ENCODE data around the gene SRSF5. TPM values are rescaled to one million over a fixed set of nuclear protein-coding genes. Genes with fewer than 3 reads are reported as not detected.

Gene SRSF5
- total and polyA plus RNA-seq, 2 of the 13 experiments (the other 11 are each of a cell fraction or from before 2014, with no cell fraction given): 189 to 277 TPM

DNA sequence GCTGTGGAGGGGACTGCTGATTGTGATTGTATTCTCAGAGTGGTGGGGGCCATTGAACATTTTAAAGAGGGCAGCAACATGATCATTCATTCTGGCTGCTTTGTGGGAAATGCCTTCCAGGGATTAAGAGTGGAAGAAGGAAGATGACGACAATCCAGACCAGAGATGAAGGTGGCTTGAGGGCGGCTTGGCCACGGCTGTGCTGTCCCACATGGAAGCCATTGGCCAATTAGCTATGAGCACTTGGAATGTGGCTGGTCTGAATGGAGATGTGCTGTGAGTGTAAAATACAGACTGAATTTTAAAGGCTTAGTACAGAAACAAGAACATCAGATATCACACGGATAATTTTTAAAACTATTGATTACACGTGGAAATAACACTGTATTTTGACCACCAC, 49.3 kb downstream of the SRSF5 start:
- DNase-seq (ENCODE audit: low spot score): no peak
- no TSS peak for BruUV-seq (replicated peaks)
- peaks cover 37% of the 10 kb centered on the region for H3K4me1 ChIP-seq (ENCODE audit: insufficient read depth, low read length)
- H3K4me2 ChIP-seq (ENCODE audit: low read depth, low read length): no peak overlapping the region
- ATAC-seq: no peak
- TF ChIP-seq CAMTA2 (CRISPR knock-in tag; IDR thresholded peaks at IDR 0.05; ENCODE audit: borderline replicate concordance): no peak
- no peak for TF ChIP-seq ZNF264 (CRISPR knock-in tag; IDR thresholded peaks at IDR 0.05)
- no peak for TF ChIP-seq ZKSCAN8 (CRISPR knock-in tag; IDR thresholded peaks at IDR 0.05; ENCODE audit: borderline replicate concordance)
- TF ChIP-seq NBN (conservative IDR thresholded peaks at IDR 0.05): no peak
- TF ChIP-seq TCF12 (IDR thresholded peaks at IDR 0.05): no peak
- no peak for TF ChIP-seq TCF12 (CRISPR knock-in tag; IDR thresholded peaks at IDR 0.05)
- TF ChIP-seq, protein P1, sequence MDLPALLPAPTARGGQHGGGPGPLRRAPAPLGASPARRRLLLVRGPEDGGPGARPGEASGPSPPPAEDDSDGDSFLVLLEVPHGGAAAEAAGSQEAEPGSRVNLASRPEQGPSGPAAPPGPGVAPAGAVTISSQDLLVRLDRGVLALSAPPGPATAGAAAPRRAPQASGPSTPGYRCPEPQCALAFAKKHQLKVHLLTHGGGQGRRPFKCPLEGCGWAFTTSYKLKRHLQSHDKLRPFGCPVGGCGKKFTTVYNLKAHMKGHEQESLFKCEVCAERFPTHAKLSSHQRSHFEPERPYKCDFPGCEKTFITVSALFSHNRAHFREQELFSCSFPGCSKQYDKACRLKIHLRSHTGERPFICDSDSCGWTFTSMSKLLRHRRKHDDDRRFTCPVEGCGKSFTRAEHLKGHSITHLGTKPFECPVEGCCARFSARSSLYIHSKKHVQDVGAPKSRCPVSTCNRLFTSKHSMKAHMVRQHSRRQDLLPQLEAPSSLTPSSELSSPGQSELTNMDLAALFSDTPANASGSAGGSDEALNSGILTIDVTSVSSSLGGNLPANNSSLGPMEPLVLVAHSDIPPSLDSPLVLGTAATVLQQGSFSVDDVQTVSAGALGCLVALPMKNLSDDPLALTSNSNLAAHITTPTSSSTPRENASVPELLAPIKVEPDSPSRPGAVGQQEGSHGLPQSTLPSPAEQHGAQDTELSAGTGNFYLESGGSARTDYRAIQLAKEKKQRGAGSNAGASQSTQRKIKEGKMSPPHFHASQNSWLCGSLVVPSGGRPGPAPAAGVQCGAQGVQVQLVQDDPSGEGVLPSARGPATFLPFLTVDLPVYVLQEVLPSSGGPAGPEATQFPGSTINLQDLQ (CRISPR knock-in tag; IDR thresholded peaks at IDR 0.05): no peak
- TF ChIP-seq ZNF570 (CRISPR knock-in tag; IDR thresholded peaks at IDR 0.05; ENCODE audit: borderline replicate concordance): no peak
- no peak for TF ChIP-seq ZNF562 (CRISPR knock-in tag; IDR thresholded peaks at IDR 0.05; ENCODE audit: borderline replicate concordance)
- no peak for TF ChIP-seq ZNF776 (CRISPR knock-in tag; IDR thresholded peaks at IDR 0.05)
- TF ChIP-seq MXI1 (IDR thresholded peaks at IDR 0.05; ENCODE audit: borderline replicate concordance, low read depth, low read length): no peak
- no peak for TF ChIP-seq PLRG1 (conservative IDR thresholded peaks at IDR 0.05)
- TF ChIP-seq TEAD3 (CRISPR knock-in tag; optimal IDR thresholded peaks at IDR 0.05; ENCODE audit: borderline replicate concordance): no peak
- TF ChIP-seq ZBTB42 (CRISPR knock-in tag; IDR thresholded peaks at IDR 0.05): no peak
- TF ChIP-seq NR2F6 (IDR thresholded peaks at IDR 0.05): no peak
- no peak for TF ChIP-seq NR2F6 (CRISPR knock-in tag; IDR thresholded peaks at IDR 0.05)
- TF ChIP-seq, protein P2, sequence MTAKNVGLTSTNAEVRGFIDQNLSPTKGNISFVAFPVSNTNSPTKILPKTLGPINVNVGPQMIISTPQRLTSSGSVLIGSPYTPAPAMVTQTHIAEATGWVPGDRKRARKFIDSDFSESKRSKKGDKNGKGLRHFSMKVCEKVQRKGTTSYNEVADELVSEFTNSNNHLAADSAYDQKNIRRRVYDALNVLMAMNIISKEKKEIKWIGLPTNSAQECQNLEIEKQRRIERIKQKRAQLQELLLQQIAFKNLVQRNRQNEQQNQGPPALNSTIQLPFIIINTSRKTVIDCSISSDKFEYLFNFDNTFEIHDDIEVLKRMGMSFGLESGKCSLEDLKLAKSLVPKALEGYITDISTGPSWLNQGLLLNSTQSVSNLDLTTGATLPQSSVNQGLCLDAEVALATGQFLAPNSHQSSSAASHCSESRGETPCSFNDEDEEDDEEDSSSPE (CRISPR knock-in tag; IDR thresholded peaks at IDR 0.05): no peak
- no peak for TF ChIP-seq MEF2D (CRISPR knock-in tag; IDR thresholded peaks at IDR 0.05)
- no peak for TF ChIP-seq ZBTB1 (CRISPR knock-in tag; IDR thresholded peaks at IDR 0.05; ENCODE audit: borderline replicate concordance)
- 92% methylated on average over 5 of the region's 5 CpGs for WGBS (ENCODE audit: low lambda C conversion rate)
- H3K9me3 ChIP-seq (ENCODE audit: low read length): no peaks in the 10 kb centered on the region
- no peaks in the 10 kb centered on the region for H4K20me1 ChIP-seq (ENCODE audit: insufficient read depth, low read length)
- no peak for FAIRE-seq
- H3K36me3 ChIP-seq (replicated peaks in 1 of 2; ENCODE audit: control insufficient read depth in 1 of 2, insufficient read depth in 2 of 2, low read length in 2 of 2): no peaks in the 10 kb centered on the region
- in situ Hi-C loops (cut with HindIII; ENCODE audit: extremely low pct_ligation_motif_present, low pct_unique_long_range_greater_than_20kb): loop anchor here (5.0 to 10.0 kb wide), 2 partner anchors 211 to 499 kb away; no protein-coding TSS in a partner anchor
- H3K27ac ChIP-seq (ENCODE audit: extremely low read length, insufficient read depth, low read length): no peak overlapping the region
- ChIA-PET CTCF (ENCODE audit: low intra/inter-chr PET ratio, low total read pairs) (no interaction called here), POLR2A (no interaction called here)
- no peaks in the 10 kb centered on the region for H3K79me2 ChIP-seq (ENCODE audit: insufficient read depth, low read length)
- intact Hi-C loops (cut with micrococcal nuclease; ENCODE audit: unreplicated experiment): loop anchor here (5.0 to 10.0 kb wide), 2 partner anchors 69 to 196 kb away; no protein-coding TSS in a partner anchor
- no peak overlapping the region for H2AFZ ChIP-seq (ENCODE audit: low read length)
- no peak overlapping the region for H3K9ac ChIP-seq (ENCODE audit: insufficient read depth, low read depth, low read length)
- H3K4me3 ChIP-seq (replicated peaks in 1 of 3; ENCODE audit: insufficient read depth in 1 of 3, low read depth in 2 of 3, low read length in 3 of 3): no peak overlapping the region
- no peaks in the 10 kb centered on the region for H3K27me3 ChIP-seq (ENCODE audit: control insufficient read depth in 1 of 2, insufficient read depth in 2 of 2, low read length in 2 of 2)

All from HepG2 (cell line).